ENCODE results near the gene HOXA13. TPM values are rescaled to one million over a fixed set of nuclear protein-coding genes. Genes with fewer than 3 reads are reported as not detected.

The HOXA13 gene
- total RNA-seq, 4 donors from 2014 or later, result 0.63 to 1.5 (median 0.72) TPM

DNA sequence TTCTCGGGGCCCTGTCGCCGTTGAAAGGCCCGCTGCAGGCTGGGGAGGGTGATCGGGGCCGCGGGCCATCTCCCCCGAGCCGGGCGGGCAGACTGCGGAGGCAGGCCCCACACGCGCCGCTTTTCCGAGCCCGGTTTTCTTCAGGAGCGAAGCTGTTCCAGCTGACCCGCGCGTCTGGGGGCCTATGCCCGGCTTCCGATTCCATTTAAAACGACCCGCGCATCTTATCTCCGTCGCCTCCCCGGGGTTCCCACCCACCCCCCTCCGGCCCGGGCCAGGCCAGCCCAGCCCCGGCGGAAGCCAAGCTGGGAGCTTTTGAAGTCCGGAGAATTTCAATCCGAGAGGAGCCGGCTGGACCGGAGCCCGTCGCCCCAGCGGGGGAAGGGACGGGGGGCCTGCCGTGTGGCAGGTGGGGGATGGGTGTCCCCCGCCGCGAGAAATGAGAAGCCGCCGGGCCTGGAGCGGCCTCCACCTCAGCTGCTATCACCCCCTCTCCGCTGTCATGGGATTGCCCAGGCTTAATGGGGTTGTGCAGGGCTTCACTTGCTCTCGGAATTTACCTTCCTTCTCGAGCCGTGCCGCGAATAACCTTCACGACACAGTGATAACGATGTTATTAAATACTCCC is 39.6 kb upstream of the HOXA13 start:
- H3K9me3 ChIP-seq, result no peaks in the 10 kb centered on the region
- no peak for DNase-seq (ENCODE audit: low spot score in 2 of 2)
- TF ChIP-seq, protein P1, sequence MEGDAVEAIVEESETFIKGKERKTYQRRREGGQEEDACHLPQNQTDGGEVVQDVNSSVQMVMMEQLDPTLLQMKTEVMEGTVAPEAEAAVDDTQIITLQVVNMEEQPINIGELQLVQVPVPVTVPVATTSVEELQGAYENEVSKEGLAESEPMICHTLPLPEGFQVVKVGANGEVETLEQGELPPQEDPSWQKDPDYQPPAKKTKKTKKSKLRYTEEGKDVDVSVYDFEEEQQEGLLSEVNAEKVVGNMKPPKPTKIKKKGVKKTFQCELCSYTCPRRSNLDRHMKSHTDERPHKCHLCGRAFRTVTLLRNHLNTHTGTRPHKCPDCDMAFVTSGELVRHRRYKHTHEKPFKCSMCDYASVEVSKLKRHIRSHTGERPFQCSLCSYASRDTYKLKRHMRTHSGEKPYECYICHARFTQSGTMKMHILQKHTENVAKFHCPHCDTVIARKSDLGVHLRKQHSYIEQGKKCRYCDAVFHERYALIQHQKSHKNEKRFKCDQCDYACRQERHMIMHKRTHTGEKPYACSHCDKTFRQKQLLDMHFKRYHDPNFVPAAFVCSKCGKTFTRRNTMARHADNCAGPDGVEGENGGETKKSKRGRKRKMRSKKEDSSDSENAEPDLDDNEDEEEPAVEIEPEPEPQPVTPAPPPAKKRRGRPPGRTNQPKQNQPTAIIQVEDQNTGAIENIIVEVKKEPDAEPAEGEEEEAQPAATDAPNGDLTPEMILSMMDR (IDR thresholded peaks at IDR 0.05), result no peak
- TF ChIP-seq POLR2A (IDR thresholded peaks at IDR 0.05) (no peak), EP300 (IDR thresholded peaks at IDR 0.05) (no peak)
- no peaks in the 10 kb centered on the region for H3K36me3 ChIP-seq
- peaks cover 0 to 52% (median 18%) of the 10 kb centered on the region in 4 donors for H3K4me1 ChIP-seq
- H3K27me3 ChIP-seq, result peaks cover 2 to 99% of the 10 kb centered on the region in 2 donors
- 6 to 9% methylated on average over 33 to 53 of the region's 55 CpGs for WGBS, 2 donors
- H3K27ac ChIP-seq, result no peak overlapping the region
- peak overlapping the region in 2 of 4 donors; percentile 7 to 29 for H3K4me3 ChIP-seq

DNA sequence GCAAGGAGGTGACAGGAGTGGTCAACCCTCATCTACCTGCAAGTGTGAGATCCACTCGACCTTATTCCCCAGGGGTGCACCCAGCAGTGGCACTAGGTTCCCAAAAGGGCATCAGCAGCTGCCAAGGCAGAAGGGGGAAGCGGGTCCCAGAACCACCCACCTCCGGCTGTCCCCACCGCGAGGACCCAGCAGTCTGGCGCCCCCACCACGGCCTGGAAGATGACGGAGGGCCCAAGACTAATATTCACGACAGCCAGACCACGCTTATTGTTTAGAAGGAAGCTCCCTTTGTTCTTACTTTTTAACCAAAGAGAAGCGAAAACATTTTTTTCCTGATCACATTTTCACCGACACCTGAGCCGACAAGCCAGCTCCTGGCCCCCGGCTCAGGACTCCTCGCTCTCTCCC is 39.1 kb upstream of the HOXA13 start:
- Histone ChIP-seq H3K9me3 (no peaks in the 10 kb centered on the region), H3K27ac (no peak overlapping the region), H3K4me1 (peaks cover 0 to 49% (median 18%) of the 10 kb centered on the region in 4 donors), H3K36me3 (no peaks in the 10 kb centered on the region), H3K27me3 (peaks cover 2 to 99% of the 10 kb centered on the region in 2 donors), H3K4me3 (peak overlapping the region in 2 of 4 donors; percentile 7 to 29)
- TF ChIP-seq EP300 (IDR thresholded peaks at IDR 0.05) (no peak), POLR2A (IDR thresholded peaks at IDR 0.05) (no peak)
- no peak for DNase-seq (ENCODE audit: low spot score in 2 of 2)
- WGBS, 2 donors, result 57 to 76% methylated on average over 14 to 15 of the region's 15 CpGs

DNA sequence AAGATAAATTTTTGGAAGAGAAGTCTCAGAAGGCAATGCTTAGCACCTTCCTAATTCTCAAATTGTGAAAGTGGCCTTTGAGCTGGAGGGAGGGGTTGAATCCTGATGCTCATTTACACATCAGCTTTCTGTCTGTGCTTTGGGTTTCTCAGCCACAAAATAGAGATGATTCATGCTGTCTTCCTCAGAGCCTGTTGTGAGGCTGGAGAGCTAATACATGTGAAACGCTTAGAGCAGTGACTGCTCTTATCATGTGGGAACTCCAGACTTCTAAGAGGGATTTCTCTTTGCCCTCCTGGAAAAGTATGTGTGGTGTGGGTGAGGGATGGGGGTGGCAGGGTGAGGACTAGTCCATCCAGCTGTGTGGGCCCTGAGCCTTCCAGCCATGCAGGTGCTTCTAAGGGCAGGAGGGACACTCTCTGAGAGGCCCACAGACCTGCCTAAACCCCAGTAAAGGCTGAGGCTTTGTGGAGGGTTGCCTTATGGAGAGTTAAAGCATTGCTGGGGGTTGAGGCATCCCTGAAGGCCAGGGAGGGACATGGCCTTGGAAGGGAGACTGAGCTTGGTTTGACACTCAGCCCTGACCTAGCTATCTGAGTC is 37.9 kb upstream of the HOXA13 start:
- Histone ChIP-seq H3K27me3 (peaks cover 0 to 96% of the 10 kb centered on the region in 2 donors), H3K9me3 (no peaks in the 10 kb centered on the region), H3K4me3 (no peak overlapping the region), H3K27ac (no peak overlapping the region), H3K4me1 (peaks cover 0 to 37% (median 13%) of the 10 kb centered on the region in 4 donors), H3K36me3 (no peaks in the 10 kb centered on the region)
- WGBS, 2 donors, result 82 to 85% methylated on average over 1 of the region's 1 CpG
- no peak for TF ChIP-seq POLR2A (IDR thresholded peaks at IDR 0.05)
- TF ChIP-seq, protein P1 (IDR thresholded peaks at IDR 0.05), result no peak
- TF ChIP-seq EP300 (IDR thresholded peaks at IDR 0.05), result no peak
- DNase-seq (ENCODE audit: low spot score in 2 of 2), result no peak

DNA sequence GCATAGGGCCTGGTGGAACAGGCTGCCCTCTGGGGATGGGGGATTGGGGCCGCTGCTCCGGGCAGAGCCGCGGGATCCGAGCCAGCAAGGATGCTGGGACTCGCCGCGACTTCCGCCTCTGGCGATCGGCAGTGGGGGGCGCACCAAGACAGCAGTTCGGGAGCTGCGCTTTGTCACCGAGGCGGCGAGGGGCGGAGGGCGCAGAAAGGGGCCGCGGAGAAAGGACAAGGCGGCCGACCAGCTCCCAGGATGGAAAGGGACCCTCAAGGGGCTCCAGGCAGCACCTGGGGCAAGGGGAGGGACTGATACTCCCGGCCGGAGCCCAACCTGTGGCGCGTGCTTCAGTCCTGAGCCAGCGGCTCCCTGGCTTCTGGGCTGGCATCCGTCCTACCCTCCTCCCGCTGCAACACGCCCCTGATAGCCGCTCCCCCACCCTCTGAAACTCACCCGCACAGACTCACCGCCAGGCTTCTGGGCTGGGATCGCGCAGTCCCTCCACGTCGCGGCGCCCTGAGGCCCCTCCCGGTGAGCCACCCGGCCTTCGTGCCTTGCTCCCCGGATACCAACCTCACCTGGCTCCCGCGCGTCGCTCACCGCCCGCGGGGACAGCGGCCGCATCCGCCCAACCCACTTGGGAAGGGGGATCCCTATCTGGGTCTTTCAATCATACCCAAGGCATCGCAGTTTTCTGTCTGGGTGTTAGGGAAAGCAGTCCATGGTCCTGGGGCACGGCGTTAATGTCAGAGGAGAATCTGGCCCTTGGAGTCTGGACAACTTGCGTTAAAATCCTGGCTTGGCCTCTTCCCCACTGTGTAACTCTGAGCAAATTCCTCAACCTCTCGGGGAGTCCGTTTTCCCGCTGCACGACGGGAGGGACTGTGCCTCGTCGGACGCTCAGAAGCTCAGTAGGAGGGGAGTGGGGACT is 35.8 kb upstream of the HOXA13 start:
- no peaks in the 10 kb centered on the region for H3K36me3 ChIP-seq
- 5% methylated on average over 39 to 52 of the region's 66 CpGs for WGBS, 2 donors
- peaks cover 0 to 28% (median 12%) of the 10 kb centered on the region in 4 donors for H3K4me1 ChIP-seq
- H3K9me3 ChIP-seq, result peaks cover 0 to 6% (median 0%) of the 10 kb centered on the region in 4 donors
- H3K27ac ChIP-seq, result no peak overlapping the region
- H3K27me3 ChIP-seq, result peaks cover 0 to 85% of the 10 kb centered on the region in 2 donors
- no peak for DNase-seq (ENCODE audit: low spot score in 2 of 2)
- TF ChIP-seq EP300 (IDR thresholded peaks at IDR 0.05) (no peak), POLR2A (IDR thresholded peaks at IDR 0.05) (no peak)
- TF ChIP-seq, protein P1 (IDR thresholded peaks at IDR 0.05), result peak; percentile 15 to 55 (median 42)
- H3K4me3 ChIP-seq, result peak overlapping the region; percentile 10 to 52 (median 21)

DNA sequence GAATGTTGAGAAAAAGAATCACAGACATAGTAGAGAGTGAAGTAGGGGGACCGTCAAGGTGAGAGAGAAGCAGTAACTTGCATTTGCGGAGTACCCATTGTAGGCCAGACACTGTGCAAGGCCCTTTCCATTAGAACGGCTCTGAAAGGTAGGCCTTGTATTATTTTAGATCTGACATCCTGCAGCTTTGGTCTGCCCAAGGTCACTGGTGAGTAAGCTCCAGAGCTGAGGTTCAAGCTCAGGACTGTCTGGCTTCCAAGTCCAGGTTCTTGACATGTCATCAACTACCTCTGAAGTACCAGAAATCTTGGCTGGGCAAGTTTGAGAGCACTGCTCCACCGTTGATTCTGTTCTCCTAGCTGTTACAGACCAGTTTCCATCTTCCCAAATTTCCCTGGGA is 29.6 kb upstream of the HOXA13 start:
- 80 to 90% methylated on average over 4 of the region's 4 CpGs for WGBS, 2 donors
- H3K27ac ChIP-seq, result no peak overlapping the region
- no peaks in the 10 kb centered on the region for H3K36me3 ChIP-seq
- peaks cover 0 to 6% (median 0%) of the 10 kb centered on the region in 4 donors for H3K9me3 ChIP-seq
- peaks cover 0 to 71% of the 10 kb centered on the region in 2 donors for H3K27me3 ChIP-seq
- H3K4me3 ChIP-seq, result no peak overlapping the region
- DNase-seq (ENCODE audit: low spot score in 2 of 2), result no peak
- H3K4me1 ChIP-seq, result peaks cover 0 to 9% (median 0%) of the 10 kb centered on the region in 4 donors
- TF ChIP-seq EP300 (IDR thresholded peaks at IDR 0.05), result no peak
- TF ChIP-seq POLR2A (IDR thresholded peaks at IDR 0.05), result no peak
- TF ChIP-seq, protein P1 (IDR thresholded peaks at IDR 0.05), result no peak

Data from tibial nerve (tissue), 4 donors.